GM12873 (cell line): ENCODE measurements around the gene KRTAP10-1.

ENCODE experiments used
- TF ChIP-seq, protein P1 (sequence below): IDR thresholded peaks from 2 replicates; pipeline ENCODE4 v1.5.1; 2012; ENCODE audit warnings: low read depth, mild to moderate bottlenecking, moderate library complexity, low read length, control low read depth; ENCODE audit not compliant: insufficient read depth; ENCODE audit errors: missing control alignments

Gene KRTAP10-1

DNA sequence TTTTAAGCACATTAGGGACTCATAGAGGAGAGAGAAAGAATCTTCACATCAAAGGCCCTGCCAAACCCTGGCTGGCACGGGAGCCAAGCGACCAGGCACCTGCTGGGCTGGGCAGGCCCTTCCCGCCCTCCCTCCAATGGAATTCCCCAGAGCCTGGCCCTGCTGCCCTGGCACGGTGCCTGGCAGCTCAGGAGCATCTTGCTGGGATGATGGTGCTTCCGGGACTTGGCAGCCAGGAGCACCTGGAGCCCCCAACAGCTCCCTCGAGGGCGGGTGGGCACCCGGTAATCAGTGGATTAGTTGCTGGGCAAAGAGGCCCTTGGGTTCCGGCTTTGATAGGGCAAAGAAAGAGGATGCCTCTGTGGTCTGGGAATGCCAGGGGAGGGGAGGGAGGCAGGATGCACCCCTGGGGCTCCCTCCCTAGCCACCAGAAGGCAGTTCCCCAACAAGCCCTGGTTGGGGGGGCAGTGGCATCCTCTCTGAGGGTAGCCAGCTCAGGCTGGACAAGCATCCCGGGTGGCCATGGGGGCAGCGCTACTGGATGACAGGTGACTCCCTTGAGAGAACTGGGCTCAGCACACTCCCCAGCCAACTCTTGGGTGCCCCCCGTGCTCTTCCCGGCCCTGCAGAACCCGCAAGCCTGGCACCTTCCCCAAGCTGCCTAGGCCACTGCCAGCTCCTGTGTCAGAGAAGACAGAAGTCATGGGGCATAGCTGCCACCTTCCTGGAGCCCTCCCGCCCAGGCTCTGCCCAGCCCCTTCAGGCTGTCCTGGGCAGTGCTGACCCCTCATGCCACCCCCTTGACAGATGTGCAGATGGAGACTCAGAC lies 26.4 kb downstream of the KRTAP10-1 start:
- TF ChIP-seq, protein P1, sequence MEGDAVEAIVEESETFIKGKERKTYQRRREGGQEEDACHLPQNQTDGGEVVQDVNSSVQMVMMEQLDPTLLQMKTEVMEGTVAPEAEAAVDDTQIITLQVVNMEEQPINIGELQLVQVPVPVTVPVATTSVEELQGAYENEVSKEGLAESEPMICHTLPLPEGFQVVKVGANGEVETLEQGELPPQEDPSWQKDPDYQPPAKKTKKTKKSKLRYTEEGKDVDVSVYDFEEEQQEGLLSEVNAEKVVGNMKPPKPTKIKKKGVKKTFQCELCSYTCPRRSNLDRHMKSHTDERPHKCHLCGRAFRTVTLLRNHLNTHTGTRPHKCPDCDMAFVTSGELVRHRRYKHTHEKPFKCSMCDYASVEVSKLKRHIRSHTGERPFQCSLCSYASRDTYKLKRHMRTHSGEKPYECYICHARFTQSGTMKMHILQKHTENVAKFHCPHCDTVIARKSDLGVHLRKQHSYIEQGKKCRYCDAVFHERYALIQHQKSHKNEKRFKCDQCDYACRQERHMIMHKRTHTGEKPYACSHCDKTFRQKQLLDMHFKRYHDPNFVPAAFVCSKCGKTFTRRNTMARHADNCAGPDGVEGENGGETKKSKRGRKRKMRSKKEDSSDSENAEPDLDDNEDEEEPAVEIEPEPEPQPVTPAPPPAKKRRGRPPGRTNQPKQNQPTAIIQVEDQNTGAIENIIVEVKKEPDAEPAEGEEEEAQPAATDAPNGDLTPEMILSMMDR, result no peak

DNA sequence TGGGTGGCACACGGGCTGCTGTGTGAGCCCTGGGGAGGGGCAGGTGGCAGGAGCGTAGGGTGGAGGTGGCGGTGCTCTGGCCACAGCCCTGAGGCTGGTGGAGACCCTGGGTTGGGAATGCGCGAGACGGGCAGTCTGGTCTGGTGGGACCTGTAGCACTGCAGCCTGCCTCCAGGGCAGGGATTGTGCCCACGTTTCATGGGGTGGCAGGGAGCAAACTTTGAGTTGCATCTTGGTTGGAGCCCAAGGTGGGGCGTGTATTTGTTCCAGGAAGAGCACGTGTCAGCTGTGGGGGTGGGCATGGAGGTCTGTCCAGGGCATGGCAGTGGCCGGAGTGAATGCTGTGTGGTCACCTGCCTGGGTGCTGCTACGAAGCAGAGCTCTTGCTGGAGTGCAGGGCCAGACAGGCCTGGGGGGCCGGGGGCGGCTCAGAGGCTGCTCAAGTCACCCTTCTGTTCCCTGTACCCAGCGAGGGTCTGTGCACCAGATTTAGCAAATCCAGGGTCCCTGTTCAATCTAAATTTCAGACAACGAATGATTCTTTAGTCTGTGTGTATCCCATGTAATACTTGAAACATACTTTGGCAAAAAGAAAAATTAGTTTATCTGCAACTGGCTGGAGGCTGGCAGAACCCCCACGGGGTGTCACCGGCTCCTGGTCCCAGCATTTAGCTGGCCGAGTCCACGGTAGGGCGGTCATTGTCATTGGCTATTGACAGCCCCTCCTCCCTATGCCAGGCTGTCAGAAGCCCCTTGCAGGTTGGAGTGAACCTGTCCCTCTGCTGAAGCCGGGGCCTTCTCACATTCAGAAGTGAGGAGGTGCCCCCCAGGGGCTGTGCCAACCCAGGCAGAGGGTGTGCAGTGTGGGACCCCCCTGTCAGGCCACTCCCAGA lies 27.3 kb downstream of the KRTAP10-1 start:
- TF ChIP-seq, protein P1, result no peak

DNA sequence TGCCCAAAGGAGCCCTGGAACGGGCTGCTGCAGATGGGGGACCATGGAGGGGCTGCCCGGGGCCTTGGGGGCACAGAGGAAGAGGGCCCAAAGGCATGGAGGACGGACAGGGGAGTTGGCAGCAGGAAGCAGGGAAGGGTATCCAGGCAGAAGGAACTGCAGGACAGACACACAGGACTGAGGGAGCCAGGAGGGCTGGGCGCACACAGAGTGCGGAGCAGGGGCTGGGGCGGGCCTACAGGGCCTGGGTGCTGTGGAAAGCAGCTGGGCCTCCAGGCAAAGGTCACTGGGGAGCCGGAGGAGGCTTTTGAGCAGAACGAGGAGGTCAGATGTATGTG lies 28.1 kb downstream of the KRTAP10-1 start:
- TF ChIP-seq, protein P1, result no peak

DNA sequence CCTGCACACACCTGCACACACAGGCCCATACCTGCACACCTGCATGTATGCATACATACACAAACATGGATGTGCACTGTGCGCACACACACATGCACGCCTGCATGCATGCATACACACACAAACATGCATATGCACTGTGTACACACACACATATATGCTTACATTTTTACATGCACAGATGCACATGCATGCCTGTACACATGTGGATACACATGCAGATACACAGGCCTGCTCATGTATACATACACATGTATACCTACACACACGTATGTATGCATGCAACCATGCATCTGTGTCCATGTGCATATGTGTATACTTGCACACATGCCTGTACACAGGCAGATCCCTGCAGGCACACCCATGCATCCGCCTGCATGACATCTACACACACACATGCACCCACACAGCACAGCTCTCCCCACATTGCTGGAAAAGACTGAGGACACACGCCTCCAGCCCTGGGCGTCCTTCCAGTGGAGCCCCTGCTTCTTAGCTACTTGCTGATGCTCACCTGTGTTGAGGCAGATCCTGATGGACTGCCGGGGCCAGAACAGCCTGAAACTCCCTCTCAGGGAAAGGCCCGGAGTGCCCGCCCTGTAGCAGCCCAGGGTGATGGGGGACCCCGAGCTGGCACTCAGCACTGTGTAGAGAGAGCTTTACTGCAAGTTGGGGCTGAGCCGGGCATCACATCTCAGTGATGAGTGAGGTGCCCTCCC lies 28.6 kb downstream of the KRTAP10-1 start:
- TF ChIP-seq, protein P1, result no peak

DNA sequence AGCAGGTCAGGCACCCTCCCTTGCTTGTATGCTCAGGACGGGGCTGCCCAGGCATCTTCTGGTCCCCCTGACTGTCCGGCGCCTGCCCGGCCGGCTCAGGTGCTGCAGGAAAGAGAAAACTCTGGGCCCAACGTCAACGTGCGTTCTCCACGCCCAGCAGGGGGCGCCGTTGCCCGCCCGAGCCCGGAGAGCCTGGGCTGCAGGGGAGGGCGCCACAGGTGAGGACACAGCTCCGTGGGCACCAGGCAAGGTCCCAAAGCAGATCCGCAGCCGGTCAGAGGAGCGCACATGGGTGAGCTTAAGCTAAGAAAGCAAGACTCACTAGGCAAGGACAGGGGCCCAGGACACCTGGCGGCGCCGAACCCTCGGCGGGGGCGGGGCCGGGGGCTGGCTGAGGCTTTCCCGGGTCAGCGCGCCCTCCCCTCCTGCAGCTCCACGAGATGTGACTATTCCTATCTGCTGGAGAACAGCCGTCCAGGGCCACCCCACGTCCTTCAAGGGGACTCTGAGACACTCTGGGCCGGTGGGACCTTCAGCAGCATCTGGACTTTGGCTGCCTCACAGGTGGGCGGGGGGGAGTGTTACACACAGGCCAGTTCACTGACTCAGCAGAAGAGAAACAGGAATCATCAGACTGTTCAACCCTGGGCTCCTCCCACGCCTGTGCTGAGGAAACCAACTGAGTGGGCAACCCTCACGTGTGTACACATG lies 29.3 kb downstream of the KRTAP10-1 start:
- TF ChIP-seq, protein P1, result peak; percentile 81

DNA sequence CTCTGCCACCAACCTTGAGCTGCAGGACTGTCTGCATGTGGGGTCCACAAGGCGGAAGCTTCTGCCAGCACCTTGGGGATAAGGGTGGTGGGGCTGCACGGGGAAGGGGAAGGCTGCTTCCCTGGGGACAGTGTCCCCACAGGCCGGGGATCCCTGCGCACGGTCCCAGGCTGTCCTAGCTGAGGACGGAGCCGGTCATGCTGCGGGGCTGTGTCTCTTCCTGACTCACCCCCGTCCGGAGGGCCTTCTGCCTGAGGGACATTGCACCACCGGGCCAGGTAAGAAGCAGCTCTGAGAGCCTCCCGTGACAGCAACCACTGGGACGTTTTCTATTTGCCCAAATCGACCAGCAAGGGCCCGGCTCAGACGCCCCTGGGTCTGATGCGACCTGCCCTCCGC lies 29.9 kb downstream of the KRTAP10-1 start:
- TF ChIP-seq, protein P1, result no peak
